GM18520 (cell line): ENCODE measurements around the gene NPW.

Experiments
- ATAC-seq: cut with Tn5 transposase; IDR thresholded peaks from one replicate; pipeline ENCODE4 v1.9.1; 2021; ENCODE audit not compliant: unreplicated experiment

NPW gene

DNA sequence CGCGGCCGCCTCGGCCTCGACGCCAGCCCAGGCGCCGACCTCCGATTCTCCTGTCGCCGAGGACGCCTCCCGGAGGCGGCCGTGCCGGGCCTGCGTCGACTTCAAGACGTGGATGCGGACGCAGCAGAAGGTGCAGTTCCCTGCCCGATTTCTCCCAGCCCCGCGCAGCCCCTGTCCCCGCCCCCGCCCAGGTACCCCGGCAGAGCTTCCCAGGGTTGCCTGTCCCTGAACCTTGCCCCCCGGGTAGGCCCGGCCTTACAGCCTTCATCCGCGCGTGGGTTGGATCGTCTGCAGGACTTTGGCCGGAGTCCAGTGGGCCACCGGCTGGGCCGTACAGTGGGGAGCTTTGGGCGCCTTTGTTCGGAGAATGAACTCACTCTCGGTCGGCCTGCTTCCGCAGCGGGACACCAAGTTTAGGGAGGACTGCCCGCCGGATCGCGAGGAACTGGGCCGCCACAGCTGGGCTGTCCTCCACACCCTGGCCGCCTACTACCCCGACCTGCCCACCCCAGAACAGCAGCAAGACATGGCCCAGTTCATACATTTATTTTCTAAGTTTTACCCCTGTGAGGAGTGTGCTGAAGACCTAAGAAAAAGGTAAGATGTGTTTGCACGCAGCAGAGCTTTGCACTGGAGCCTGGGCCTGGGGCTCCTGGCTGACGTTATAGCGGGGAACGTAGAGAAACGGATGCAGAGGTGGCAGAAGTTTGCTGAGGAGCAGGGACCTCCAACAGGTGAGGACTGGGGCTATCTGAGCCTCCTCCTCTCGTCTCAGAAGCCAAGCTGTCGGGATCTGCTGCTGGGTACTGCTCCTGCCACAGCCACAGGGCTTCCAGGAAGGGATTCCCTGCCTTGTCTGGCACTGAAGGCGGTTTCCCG lies 35.0 kb upstream of the NPW start:
- ATAC-seq, result peak; percentile 1

- no peak for ATAC-seq
These were observed 34.0 kb upstream of the NPW start for GRCh38 chr16:1985466-1986150.

GRCh38 chr16:1987198-1987597 lies 32.4 kb upstream of the NPW start:
- no peak for ATAC-seq

DNA sequence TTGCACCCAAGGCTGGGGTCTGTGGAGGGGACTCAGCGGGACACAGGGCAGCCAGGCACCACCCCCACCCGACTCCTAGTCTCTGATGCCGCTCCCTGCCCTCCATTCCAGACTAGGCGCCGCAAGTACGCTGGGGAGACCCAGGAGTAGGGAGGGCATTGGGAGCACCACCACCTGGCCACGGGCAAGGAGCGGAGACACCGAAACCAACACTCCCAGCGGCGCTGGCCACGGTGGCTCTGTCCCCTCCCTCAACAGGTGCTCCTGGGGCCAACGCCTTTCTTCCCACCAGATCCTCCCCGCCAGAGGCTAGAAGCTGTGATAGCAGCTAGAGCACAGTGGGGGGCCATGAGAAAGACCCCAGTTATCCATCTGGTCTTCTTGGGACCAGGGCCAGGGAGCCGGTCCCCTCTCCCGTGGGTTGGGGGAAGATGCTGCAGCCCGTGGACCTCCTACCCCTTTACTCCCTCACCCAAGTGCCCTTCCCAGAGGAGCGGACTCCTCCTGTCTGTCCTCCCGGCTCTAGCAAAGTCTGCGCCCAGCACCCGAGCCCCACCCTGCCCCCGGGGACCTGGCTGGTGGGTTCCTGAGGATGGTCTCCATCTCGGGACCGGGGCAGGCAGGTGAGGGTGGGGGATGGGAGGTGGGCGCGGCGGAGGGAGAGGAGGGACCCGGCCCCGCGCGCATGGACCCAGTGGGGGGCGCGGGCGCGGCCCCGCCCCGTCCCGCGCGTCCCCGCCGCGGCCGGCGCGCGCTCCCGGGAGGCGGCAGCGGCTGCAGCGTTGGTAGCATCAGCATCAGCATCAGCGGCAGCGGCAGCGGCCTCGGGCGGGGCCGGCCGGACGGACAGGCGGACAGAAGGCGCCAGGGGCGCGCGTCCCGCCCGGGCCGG lies 30.1 kb upstream of the NPW start, which contains the start of gene SYNGR3:
SYNGR3 (plus strand) TSS at position 762 of the 892 bp plus-strand sequence. CDS start 133 bp downstream, outside the sequence.
- no peak for ATAC-seq

DNA sequence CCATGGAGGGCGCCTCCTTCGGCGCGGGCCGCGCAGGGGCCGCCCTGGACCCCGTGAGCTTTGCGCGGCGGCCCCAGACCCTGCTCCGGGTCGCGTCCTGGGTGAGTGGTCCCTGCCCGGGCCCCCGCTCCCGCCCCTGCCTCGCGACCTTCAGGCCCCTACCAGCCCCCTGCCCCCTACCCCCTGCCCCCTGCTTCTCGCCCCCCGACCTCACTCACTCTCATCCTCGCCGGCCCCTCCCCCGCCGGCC lies 29.6 kb upstream of the NPW start:
- ATAC-seq, result no peak

DNA sequence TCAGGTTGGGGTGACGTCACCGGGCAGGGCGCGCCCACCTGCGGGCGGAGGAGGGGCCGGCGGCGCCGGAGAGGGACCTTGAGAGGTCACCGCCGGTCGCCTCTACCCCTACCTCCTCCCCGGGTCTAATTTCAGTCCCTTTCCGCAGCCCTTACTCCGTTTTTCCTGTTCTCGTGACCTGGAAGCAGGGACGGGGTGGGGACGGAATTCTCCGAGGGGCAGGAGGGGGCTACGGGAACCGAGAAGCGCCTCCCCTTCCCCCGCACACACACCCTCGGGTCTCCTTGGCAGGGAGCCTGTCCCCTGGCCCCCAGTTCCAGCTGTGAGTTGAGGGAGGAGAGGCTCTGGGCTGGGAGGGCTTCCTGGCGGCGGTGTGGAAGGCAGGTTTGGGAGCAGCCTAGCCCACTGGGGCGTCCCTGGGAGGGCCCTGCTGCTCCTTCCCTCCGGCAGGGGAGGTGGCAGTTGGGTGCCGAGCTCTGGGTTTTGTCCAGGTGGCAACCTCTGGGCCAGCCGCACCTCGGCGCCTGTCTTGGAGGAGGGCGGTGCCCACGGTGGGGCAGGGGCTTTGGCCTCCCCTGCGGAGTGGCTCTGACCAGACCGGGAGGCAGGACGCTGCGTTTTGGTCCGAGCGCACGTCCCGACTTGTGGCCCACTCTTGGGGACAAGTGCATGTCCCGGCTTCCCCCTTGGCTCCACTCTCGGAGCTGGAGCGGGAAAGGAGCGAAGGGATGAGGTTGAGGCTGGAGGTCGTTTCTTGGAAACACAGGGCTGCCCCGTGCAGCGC lies 29.0 kb upstream of the NPW start:
- ATAC-seq, result no peak

DNA sequence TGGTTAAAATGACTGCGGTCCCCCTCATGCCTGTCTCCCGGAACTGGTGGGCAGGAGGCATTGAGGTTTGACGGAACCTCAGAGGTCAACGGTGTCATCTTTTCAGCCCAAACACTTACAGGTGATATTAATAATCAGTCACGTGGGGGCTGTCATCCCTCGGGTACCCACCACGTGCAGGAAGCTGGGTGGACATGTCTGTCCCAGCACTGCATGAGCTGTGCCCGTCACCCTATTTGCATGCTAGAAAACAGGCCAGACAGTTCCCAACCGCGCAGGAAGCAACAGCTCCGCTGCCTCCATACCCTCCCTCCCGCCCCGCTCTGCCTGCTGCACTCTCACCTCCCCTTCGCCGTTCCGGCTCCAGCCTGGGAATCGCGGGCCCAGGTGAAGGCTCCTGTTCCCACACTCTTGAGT lies 28.4 kb upstream of the NPW start:
- ATAC-seq, result peak; percentile 35

GRCh38 chr16:1991588-1991947 lies 28.0 kb upstream of the NPW start:
- no peak for ATAC-seq

DNA sequence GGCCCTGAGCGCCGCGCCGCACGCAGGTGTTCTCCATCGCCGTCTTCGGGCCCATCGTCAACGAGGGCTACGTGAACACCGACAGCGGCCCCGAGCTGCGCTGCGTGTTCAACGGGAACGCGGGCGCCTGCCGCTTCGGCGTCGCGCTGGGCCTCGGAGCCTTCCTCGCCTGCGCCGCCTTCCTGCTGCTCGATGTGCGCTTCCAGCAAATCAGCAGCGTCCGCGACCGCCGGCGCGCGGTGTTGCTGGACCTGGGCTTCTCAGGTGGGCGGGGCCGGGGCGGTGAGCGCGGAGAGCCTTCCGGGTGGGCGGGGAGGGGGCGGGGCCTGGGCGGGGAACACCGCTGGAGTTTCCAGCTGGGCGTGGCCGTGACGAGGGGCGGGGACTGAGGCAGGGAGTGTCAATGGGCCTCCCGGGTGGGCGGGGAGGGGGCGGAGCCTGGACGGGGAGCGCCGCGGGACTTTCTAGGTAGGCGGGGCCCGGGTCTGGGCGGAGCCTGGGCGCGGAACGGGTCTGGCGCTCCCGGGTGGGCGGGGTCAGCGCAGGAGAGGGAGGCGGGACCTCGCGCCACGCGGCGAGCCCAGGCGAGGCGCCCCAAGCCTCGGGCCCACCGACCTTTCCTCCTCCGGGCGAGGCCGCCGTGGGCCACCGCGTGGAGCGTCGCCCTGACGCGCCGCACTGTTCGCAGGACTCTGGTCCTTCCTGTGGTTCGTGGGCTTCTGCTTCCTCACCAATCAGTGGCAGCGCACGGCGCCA lies 27.5 kb upstream of the NPW start:
- peak; percentile 29 for ATAC-seq

- ATAC-seq, result no peak
These were observed 26.8 kb upstream of the NPW start for GRCh38 chr16:1992704-1993317.

DNA sequence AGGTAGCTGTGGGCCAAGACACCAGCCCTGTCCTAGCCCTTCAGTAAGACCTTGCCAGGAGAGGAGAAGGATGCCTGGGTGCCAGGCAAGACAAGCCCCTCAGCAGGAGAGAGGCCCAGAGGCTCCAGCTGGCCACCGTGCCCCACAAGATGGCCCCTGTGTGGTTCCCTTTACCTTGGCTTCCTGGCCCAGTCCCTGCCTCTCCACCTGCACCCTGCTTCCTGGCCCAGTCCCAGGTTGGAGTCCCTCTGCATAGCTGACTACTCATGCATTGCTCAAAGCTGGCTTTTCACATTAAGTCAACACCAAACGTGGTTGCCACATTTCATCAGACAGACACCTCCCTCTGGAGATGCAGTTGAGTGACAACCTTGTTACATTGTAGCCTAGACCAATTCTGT lies 25.9 kb upstream of the NPW start:
- ATAC-seq, result no peak

DNA sequence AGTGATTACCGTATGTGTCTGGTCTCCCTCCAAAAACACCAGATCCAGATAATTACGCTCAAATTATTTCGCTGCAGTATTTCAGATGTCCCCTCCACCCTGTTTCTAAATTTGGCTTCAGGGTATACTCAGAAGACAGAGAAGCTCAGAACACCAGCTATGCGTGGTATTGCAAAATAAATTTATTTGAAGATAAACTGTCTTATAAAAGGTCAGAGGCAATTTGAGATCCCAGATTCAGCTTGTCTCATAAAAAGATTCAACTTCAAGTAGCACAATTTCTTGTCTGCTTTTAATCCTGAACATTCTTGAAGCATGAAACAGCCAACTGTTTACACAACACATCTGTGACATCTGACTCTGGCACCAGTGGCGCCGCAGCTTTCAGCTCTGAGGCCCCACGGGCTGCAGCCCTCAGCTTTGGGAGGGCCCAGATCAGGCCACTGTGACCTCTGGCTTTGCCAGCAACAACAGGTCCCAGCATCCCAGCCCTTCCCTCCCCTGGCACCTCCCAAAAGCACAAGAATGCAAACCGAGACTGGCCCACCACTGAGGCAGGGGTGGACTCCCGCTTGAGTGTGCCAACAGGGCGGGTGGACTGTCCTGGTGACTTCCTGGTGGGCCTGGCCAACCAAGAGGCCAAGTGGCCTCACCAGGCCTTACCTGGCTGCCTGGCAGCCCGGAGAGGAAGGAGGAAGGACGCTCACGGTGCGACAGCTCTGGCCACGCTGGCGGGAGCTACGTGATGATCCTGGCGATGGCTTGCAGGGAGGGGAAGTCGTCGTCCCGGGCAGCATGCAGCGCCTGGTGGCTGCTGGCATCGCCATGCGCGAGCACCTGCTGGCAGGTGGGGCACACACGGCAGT lies 21.9 kb upstream of the NPW start:
- ATAC-seq, result no peak

GRCh38 chr16:1998360-1998835 lies 21.2 kb upstream of the NPW start:
- no peak for ATAC-seq

- no peak for ATAC-seq
These were observed 20.5 kb upstream of the NPW start for GRCh38 chr16:1998852-1999801.

GRCh38 chr16:1999866-2000514 lies 19.6 kb upstream of the NPW start:
- no peak for ATAC-seq

GRCh38 chr16:2001035-2001434 lies 18.6 kb upstream of the NPW start:
- ATAC-seq, result no peak
